HepG2 (cell line): Measurements from ENCODE around the gene RPTOR. TPM values are rescaled to one million over a fixed set of nuclear protein-coding genes. Genes with fewer than 3 reads are reported as not detected.
"Not testable (repeated sequence)": the region's sequence is repeated elsewhere in the genome, so short reads cannot be mapped to it uniquely, and the experiment has no call there.

Experiments
- ATAC-seq: fragments of 200-7000 bp; cut with Tn5 transposase; 3 replicates; pipeline ENCODE4 v1.9.1; 2020; ENCODE audit warnings: mild to moderate bottlenecking, moderate library complexity
- BruUV-seq: library from RNA; stranded (reverse); fragments of 400-500 nt; replicated peaks from 2 replicates; lab custom pipeline; 2021; lab: Mats Ljungman, UMichigan
- CTCF ChIA-PET: fragments of 300-600 bp; formaldehyde crosslinking; extraction: SDS; loops from one replicate; lab custom pipeline; 2021; ENCODE audit warnings: low total read pairs, inconsistent platforms, low intra/inter-chr PET ratio; lab: Yijun Ruan, JAX
- POLR2A ChIA-PET: fragments of 350-600 bp; sonication (Branson Sonifier 250); formaldehyde crosslinking; loops from one replicate; lab custom pipeline; 2020; ENCODE audit warnings: antibody characterized with exemption, inconsistent platforms; lab: Yijun Ruan, JAX
- DNase-seq: peaks from one replicate; pipeline ENCODE4 v3.0.0-alpha.2; 2015; ENCODE audit warnings: low spot score
- FAIRE-seq: peaks from 3 replicates; lab custom pipeline; 2011; peaks lifted over from hg19 to GRCh38; lab: Jason Lieb, UNC
- H2AFZ ChIP-seq: one replicate; pipeline ENCODE4 v1.6.1; 2011; ENCODE audit warnings: low read length, inconsistent platforms
- H3K27ac ChIP-seq: fragments of 300-600 bp; 3 replicates; pipeline ENCODE4 v1.8.0; 2011; ENCODE audit warnings: mixed run types, mild to moderate bottlenecking, mixed read lengths, low read length, inconsistent platforms; ENCODE audit not compliant: insufficient read depth; ENCODE audit errors: extremely low read length
- H3K27me3 ChIP-seq, 2 experiments: fragments of 200-600 bp in 1 of 2; 2 replicates in 1 of 2; 3 replicates in 1 of 2; pipeline versions ENCODE4 v1.6.0 to v1.8.0; 2011; ENCODE audit warnings: low read length in 2 of 2, mild to moderate bottlenecking in 2 of 2, moderate library complexity in 2 of 2, inconsistent platforms in 1 of 2; ENCODE audit not compliant: insufficient read depth in 2 of 2, control insufficient read depth in 1 of 2
- H3K36me3 ChIP-seq, 2 experiments: fragments of 200-600 bp in 1 of 2; replicated peaks in 1 of 2; 2 replicates in 1 of 2; 3 replicates in 1 of 2; pipeline versions ENCODE4 v1.5.1 to v1.8.0; 2011; ENCODE audit warnings: low read length in 2 of 2, inconsistent platforms in 1 of 2; ENCODE audit not compliant: insufficient read depth in 2 of 2, control insufficient read depth in 1 of 2
- H3K4me1 ChIP-seq: 2 replicates; pipeline ENCODE4 v1.5.1; 2012; ENCODE audit warnings: low read length, inconsistent platforms; ENCODE audit not compliant: insufficient read depth
- H3K4me2 ChIP-seq: 2 replicates; pipeline ENCODE4 v1.6.0; 2011; ENCODE audit warnings: low read depth, low read length, inconsistent platforms
- H3K4me3 ChIP-seq, 3 experiments: fragments of 200-600 bp in 1 of 3; sonication (generic), shearing (Covaris generic) in 1 of 3; replicated peaks in 1 of 3; 2 replicates each; pipeline ENCODE4 v1.5.1; 2011 to 2016; ENCODE audit warnings: low read length in 3 of 3, inconsistent platforms in 2 of 3, low read depth in 2 of 3, mild to moderate bottlenecking in 2 of 3, control low read depth in 1 of 3, mixed read lengths in 1 of 3; ENCODE audit not compliant: insufficient read depth in 1 of 3
- H3K79me2 ChIP-seq: one replicate; pipeline ENCODE4 v1.6.1; 2011; ENCODE audit warnings: low read length, inconsistent platforms; ENCODE audit not compliant: insufficient read depth
- H3K9ac ChIP-seq: 2 replicates; pipeline ENCODE4 v1.6.0; 2011; ENCODE audit warnings: mild to moderate bottlenecking, low read depth, low read length, inconsistent platforms; ENCODE audit not compliant: insufficient read depth
- H3K9me3 ChIP-seq: 2 replicates; pipeline ENCODE4 v1.5.1; 2012; ENCODE audit warnings: mild to moderate bottlenecking, low read length
- H4K20me1 ChIP-seq: 2 replicates; pipeline ENCODE4 v1.6.0; 2011; ENCODE audit warnings: inconsistent platforms, mild to moderate bottlenecking, low read length, moderate library complexity; ENCODE audit not compliant: insufficient read depth
- ZBTB49 ChIP-seq: sonication (generic); formaldehyde crosslinking; IDR thresholded peaks from 2 replicates; pipeline ENCODE4 v1.4.0; 2020; ENCODE audit warnings: missing genetic modification reagents, borderline replicate concordance
- WGBS: methylation state at CpG from one replicate; pipeline ENCODE4 v1.1.6; 2017; ENCODE audit warnings: low lambda C conversion rate; 5-methylcytosine and 5-hydroxymethylcytosine counted together
- in situ Hi-C: cut with HindIII; loops from 2 replicates; pipeline ENCODE4 v1.10.0; 2017; ENCODE audit warnings: low pct_unique_long_range_greater_than_20kb; ENCODE audit not compliant: extremely low pct_ligation_motif_present
- intact Hi-C: fragments of 100-400 bp; cut with micrococcal nuclease; formaldehyde crosslinking; loops from one replicate; pipeline ENCODE4 v1.10.0; 2022; ENCODE audit not compliant: unreplicated experiment
- polyA plus RNA-seq, 8 experiments: library from polyadenylated mRNA; depleted of rRNA in 3 of 8; stranded (reverse) in 7 of 8; unstranded in 1 of 8; fragments of >200 nt; fragmentation: Illumina TruSeq in 4 of 8; extraction: Trizol in 4 of 8; gene quantifications; 2 replicates each; pipeline versions ENCODE4 v1.2.1 to v1.2.3, GENCODE V29; 2011 to 2016; ENCODE audit warnings: low read depth in 4 of 8, missing spikeins in 1 of 8, mixed read lengths in 1 of 8; ENCODE audit not compliant: insufficient read depth in 1 of 8
- total RNA-seq, 5 experiments: library from RNA; depleted of rRNA; stranded (reverse); fragments of >200 nt; fragmentation: Illumina TruSeq; extraction: Trizol; gene quantifications; 2 replicates each; pipeline ENCODE4 v1.2.3, GENCODE V29; 2016; ENCODE audit warnings: low read depth in 1 of 5

RPTOR gene
- total and polyA plus RNA-seq, 2 of the 13 experiments (the other 11 are each of a cell fraction or from before 2014, with no cell fraction given): 6.6 to 25.3 TPM

GRCh38 chr17:80743181-80743771, 198.6 kb downstream of the RPTOR start (continued):
- no peak for TF ChIP-seq ZBTB49 (CRISPR knock-in tag)
- TF ChIP-seq, all 625 proteins: peak for 0

GRCh38 chr17:80743973-80744372, 199.3 kb downstream of the RPTOR start:
- peaks cover 17 to 31% of the 10 kb centered on the region in 2 experiments; a peak in 4 of 5 replicates for H3K36me3 ChIP-seq
- H3K4me2 ChIP-seq, H3K79me2 ChIP-seq, H2AFZ ChIP-seq, CTCF ChIA-PET, ATAC-seq, FAIRE-seq, H3K27ac ChIP-seq, BruUV-seq, H3K9ac ChIP-seq, POLR2A ChIA-PET, in situ Hi-C loops, H3K27me3 ChIP-seq, H3K4me1 ChIP-seq, H3K4me3 ChIP-seq, intact Hi-C loops, H3K9me3 ChIP-seq, DNase-seq, H4K20me1 ChIP-seq: not testable (repeated sequence)
- no CpG with 5 or more reads among the region's 2 CpGs for WGBS

- peaks cover 12 to 23% of the 10 kb centered on the region in 2 experiments; a peak in 4 of 5 replicates for H3K36me3 ChIP-seq
- H3K9ac ChIP-seq, CTCF ChIA-PET, BruUV-seq, H2AFZ ChIP-seq, POLR2A ChIA-PET, H3K4me1 ChIP-seq, H3K27me3 ChIP-seq, DNase-seq, H3K27ac ChIP-seq, intact Hi-C loops, H3K9me3 ChIP-seq, in situ Hi-C loops, H3K4me2 ChIP-seq, H3K79me2 ChIP-seq, H4K20me1 ChIP-seq, FAIRE-seq, ATAC-seq, H3K4me3 ChIP-seq: not testable (repeated sequence)
- WGBS: 83% methylated on average over 1 of the region's 1 CpG
Observed at GRCh38 chr17:80744725-80745124, 200.1 kb downstream of the RPTOR start.
